NCI-H2196 treated with DMSO at 0.1 percent for 48 hours (cell line): ENCODE results near the gene CBLN3.
"Not testable (repeated sequence)": the region's sequence is repeated elsewhere in the genome, so short reads cannot be mapped to it uniquely, and the experiment has no call there.

Experiments
- DNase-seq: peaks from one replicate; lab custom pipeline; 2025; ENCODE audit not compliant: unreplicated experiment; lab: John Stamatoyannopoulos, UW

Gene CBLN3

GRCh38 chr14:24406416-24406815, 23.1 kb downstream of the CBLN3 start:
- no peak for DNase-seq

GRCh38 chr14:24404814-24405213, 24.7 kb downstream of the CBLN3 start:
- DNase-seq: no peak

- no peak for DNase-seq
Observed at GRCh38 chr14:24403294-24403998, 26.0 kb downstream of the CBLN3 start.

GRCh38 chr14:24401810-24402702, 27.4 kb downstream of the CBLN3 start:
- DNase-seq: no peak

- DNase-seq: no peak
Observed at GRCh38 chr14:24399999-24400718, 29.3 kb downstream of the CBLN3 start.

- DNase-seq: no peak
Observed at GRCh38 chr14:24399447-24399822, 30.0 kb downstream of the CBLN3 start.

- DNase-seq: no peak
Observed at GRCh38 chr14:24398653-24399446, 30.6 kb downstream of the CBLN3 start, which contains the start of gene NYNRIN. NYNRIN (plus strand) TSS chr14:24399003; CDS start chr14:24399247, 244 bp downstream.

GRCh38 chr14:24398293-24398652, 31.2 kb downstream of the CBLN3 start:
- no peak for DNase-seq

GRCh38 chr14:24397639-24398292, 31.7 kb downstream of the CBLN3 start:
- DNase-seq: no peak

GRCh38 chr14:24395609-24396582, 33.6 kb downstream of the CBLN3 start:
- DNase-seq: no peak

- DNase-seq: no peak
Observed at GRCh38 chr14:24394275-24394674, 35.2 kb downstream of the CBLN3 start.

GRCh38 chr14:24392325-24393091, 37.0 kb downstream of the CBLN3 start:
- DNase-seq: peak; percentile 37

- no peak for DNase-seq
Observed at GRCh38 chr14:24390701-24391468, 38.6 kb downstream of the CBLN3 start.

- DNase-seq: no peak
Observed at GRCh38 chr14:24389226-24389848, 40.1 kb downstream of the CBLN3 start.

GRCh38 chr14:24388474-24389179, 40.8 kb downstream of the CBLN3 start:
- no peak for DNase-seq

- DNase-seq: not testable (repeated sequence)
Observed at GRCh38 chr14:24387579-24387978, 41.9 kb downstream of the CBLN3 start.

- no peak for DNase-seq
Observed at GRCh38 chr14:24387009-24387345, 42.5 kb downstream of the CBLN3 start.
